GM12878 (cell line): Measurements from ENCODE around the gene ADPRS. TPM values are rescaled to one million over a fixed set of nuclear protein-coding genes. Genes with fewer than 3 reads are reported as not detected.
A peak's percentile ranks its signal among the peaks of the same experiment; 100 is the strongest.

Experiments
- E2F8 ChIP-seq: fragments of 450-650 bp; IDR thresholded peaks from 2 replicates; pipeline ENCODE4 v1.6.1; 2018; ENCODE audit warnings: mild to moderate bottlenecking, low read depth, moderate library complexity; ENCODE audit not compliant: partially characterized antibody
- HDAC2 ChIP-seq: fragments of 200-600 bp; sonication (generic); IDR thresholded peaks from 2 replicates; pipeline ENCODE4 v1.6.1; 2017
- IKZF2 ChIP-seq, 2 experiments: fragments of 450-650 bp; IDR thresholded peaks; 2 replicates each; pipeline ENCODE4 v1.6.1; 2017; ENCODE audit warnings: mild to moderate bottlenecking in 2 of 2, moderate library complexity in 2 of 2
- MEF2B ChIP-seq: fragments of 450-650 bp; IDR thresholded peaks from 2 replicates; pipeline ENCODE4 v1.6.1; 2018; ENCODE audit warnings: mild to moderate bottlenecking, moderate library complexity; ENCODE audit not compliant: partially characterized antibody, poor library complexity, severe bottlenecking
- PAX8 ChIP-seq: fragments of 450-650 bp; IDR thresholded peaks from 2 replicates; pipeline ENCODE4 v1.6.1; 2017; ENCODE audit warnings: mild to moderate bottlenecking, moderate library complexity
- POLR2A ChIP-seq: IDR thresholded peaks from 2 replicates; pipeline ENCODE4 v1.6.1; 2011; ENCODE audit warnings: low read depth, mild to moderate bottlenecking, low read length
- WRNIP1 ChIP-seq: IDR thresholded peaks from 2 replicates; pipeline ENCODE4 v1.6.1; 2011; ENCODE audit warnings: low read depth, low read length, improper control_type of control experiment, borderline replicate concordance
- YY1 ChIP-seq: IDR thresholded peaks from 2 replicates; pipeline ENCODE4 v1.6.1; 2011; ENCODE audit warnings: low read depth, mild to moderate bottlenecking, low read length
- ZNF24 ChIP-seq: fragments of 450-650 bp; IDR thresholded peaks from 2 replicates; pipeline ENCODE4 v1.6.1; 2017; ENCODE audit warnings: antibody characterized with exemption, mild to moderate bottlenecking
- polyA plus RNA-seq, 11 experiments: library from polyadenylated mRNA; depleted of rRNA in 4 of 11; unstranded in 6 of 11; stranded (reverse) in 5 of 11; fragments of >200 nt; fragmentation: Nextera tagmentation in 4 of 11; fragmentation: Illumina TruSeq in 1 of 11; extraction: Ambion mirVana in 4 of 11; extraction: Trizol in 1 of 11; gene quantifications; 1 replicate in 1 of 11; 2 replicates in 10 of 11; pipeline versions ENCODE4 v1.2.1 to v1.2.3, GENCODE V29; 2011 to 2016; ENCODE audit warnings: inconsistent platforms in 2 of 11, missing spikeins in 2 of 11, low read depth in 1 of 11
- total RNA-seq, 4 experiments: library from RNA; depleted of rRNA in 3 of 4; stranded (reverse); fragments of >200 nt in 3 of 4; fragmentation: Illumina TruSeq in 1 of 4; extraction: Trizol in 1 of 4; gene quantifications; 2 replicates each; pipeline versions ENCODE4 v1.2.1 to v1.2.3, GENCODE V29; 2013 to 2021
- TF ChIP-seq, protein P1 (sequence below): IDR thresholded peaks from 2 replicates; pipeline ENCODE4 v1.6.1; 2011; ENCODE audit warnings: borderline replicate concordance, low read depth, mild to moderate bottlenecking, moderate library complexity, low read length; ENCODE audit not compliant: insufficient read depth, poor library complexity, severe bottlenecking
- TF ChIP-seq, protein P2 (sequence below): fragments of 450-650 bp; IDR thresholded peaks from 2 replicates; pipeline ENCODE4 v1.6.1; 2014; ENCODE audit warnings: mild to moderate bottlenecking
- TF ChIP-seq, protein P3 (sequence below): IDR thresholded peaks from 2 replicates; pipeline ENCODE4 v1.6.1; 2012; ENCODE audit warnings: improper control_type of control experiment, low read depth, low read length; ENCODE audit not compliant: insufficient replicate concordance
- TF ChIP-seq, protein P4 (sequence below): fragments of 450-650 bp; IDR thresholded peaks from 2 replicates; pipeline ENCODE4 v1.6.1; 2018; ENCODE audit warnings: borderline replicate concordance, mild to moderate bottlenecking; ENCODE audit not compliant: partially characterized antibody

ADPRS gene
- total and polyA plus RNA-seq, 10 of the 15 experiments (the other 5 are each of a cell fraction or from before 2014, with no cell fraction given) = 7.6 to 57.6 (median 39.1) TPM

GRCh38 chr1:36088577-36089392 lies at the start of gene ADPRS (continued):
- TF ChIP-seq, protein P1, sequence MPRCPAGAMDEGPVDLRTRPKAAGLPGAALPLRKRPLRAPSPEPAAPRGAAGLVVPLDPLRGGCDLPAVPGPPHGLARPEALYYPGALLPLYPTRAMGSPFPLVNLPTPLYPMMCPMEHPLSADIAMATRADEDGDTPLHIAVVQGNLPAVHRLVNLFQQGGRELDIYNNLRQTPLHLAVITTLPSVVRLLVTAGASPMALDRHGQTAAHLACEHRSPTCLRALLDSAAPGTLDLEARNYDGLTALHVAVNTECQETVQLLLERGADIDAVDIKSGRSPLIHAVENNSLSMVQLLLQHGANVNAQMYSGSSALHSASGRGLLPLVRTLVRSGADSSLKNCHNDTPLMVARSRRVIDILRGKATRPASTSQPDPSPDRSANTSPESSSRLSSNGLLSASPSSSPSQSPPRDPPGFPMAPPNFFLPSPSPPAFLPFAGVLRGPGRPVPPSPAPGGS = no peak
- TF ChIP-seq WRNIP1 (no peak), HDAC2 (0 out of 2 replicates have a peak, but pooled peaks have one; percentile 86), YY1 (peak; percentile 98), IKZF2 (IDR thresholded peaks at IDR 0.05) (peak in 1 of 2 experiments; percentile 46; a peak in 1 of 4 replicates), E2F8 (no peak), ZNF24 (peak; percentile 81), MEF2B (peak; percentile 78), POLR2A (peak; percentile 99), PAX8 (no peak)
- TF ChIP-seq, protein P2, sequence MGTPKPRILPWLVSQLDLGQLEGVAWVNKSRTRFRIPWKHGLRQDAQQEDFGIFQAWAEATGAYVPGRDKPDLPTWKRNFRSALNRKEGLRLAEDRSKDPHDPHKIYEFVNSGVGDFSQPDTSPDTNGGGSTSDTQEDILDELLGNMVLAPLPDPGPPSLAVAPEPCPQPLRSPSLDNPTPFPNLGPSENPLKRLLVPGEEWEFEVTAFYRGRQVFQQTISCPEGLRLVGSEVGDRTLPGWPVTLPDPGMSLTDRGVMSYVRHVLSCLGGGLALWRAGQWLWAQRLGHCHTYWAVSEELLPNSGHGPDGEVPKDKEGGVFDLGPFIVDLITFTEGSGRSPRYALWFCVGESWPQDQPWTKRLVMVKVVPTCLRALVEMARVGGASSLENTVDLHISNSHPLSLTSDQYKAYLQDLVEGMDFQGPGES = no peak
- TF ChIP-seq, protein P3, sequence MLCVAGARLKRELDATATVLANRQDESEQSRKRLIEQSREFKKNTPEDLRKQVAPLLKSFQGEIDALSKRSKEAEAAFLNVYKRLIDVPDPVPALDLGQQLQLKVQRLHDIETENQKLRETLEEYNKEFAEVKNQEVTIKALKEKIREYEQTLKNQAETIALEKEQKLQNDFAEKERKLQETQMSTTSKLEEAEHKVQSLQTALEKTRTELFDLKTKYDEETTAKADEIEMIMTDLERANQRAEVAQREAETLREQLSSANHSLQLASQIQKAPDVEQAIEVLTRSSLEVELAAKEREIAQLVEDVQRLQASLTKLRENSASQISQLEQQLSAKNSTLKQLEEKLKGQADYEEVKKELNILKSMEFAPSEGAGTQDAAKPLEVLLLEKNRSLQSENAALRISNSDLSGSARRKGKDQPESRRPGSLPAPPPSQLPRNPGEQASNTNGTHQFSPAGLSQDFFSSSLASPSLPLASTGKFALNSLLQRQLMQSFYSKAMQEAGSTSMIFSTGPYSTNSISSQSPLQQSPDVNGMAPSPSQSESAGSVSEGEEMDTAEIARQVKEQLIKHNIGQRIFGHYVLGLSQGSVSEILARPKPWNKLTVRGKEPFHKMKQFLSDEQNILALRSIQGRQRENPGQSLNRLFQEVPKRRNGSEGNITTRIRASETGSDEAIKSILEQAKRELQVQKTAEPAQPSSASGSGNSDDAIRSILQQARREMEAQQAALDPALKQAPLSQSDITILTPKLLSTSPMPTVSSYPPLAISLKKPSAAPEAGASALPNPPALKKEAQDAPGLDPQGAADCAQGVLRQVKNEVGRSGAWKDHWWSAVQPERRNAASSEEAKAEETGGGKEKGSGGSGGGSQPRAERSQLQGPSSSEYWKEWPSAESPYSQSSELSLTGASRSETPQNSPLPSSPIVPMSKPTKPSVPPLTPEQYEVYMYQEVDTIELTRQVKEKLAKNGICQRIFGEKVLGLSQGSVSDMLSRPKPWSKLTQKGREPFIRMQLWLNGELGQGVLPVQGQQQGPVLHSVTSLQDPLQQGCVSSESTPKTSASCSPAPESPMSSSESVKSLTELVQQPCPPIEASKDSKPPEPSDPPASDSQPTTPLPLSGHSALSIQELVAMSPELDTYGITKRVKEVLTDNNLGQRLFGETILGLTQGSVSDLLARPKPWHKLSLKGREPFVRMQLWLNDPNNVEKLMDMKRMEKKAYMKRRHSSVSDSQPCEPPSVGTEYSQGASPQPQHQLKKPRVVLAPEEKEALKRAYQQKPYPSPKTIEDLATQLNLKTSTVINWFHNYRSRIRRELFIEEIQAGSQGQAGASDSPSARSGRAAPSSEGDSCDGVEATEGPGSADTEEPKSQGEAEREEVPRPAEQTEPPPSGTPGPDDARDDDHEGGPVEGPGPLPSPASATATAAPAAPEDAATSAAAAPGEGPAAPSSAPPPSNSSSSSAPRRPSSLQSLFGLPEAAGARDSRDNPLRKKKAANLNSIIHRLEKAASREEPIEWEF = no peak
- TF ChIP-seq, protein P4, sequence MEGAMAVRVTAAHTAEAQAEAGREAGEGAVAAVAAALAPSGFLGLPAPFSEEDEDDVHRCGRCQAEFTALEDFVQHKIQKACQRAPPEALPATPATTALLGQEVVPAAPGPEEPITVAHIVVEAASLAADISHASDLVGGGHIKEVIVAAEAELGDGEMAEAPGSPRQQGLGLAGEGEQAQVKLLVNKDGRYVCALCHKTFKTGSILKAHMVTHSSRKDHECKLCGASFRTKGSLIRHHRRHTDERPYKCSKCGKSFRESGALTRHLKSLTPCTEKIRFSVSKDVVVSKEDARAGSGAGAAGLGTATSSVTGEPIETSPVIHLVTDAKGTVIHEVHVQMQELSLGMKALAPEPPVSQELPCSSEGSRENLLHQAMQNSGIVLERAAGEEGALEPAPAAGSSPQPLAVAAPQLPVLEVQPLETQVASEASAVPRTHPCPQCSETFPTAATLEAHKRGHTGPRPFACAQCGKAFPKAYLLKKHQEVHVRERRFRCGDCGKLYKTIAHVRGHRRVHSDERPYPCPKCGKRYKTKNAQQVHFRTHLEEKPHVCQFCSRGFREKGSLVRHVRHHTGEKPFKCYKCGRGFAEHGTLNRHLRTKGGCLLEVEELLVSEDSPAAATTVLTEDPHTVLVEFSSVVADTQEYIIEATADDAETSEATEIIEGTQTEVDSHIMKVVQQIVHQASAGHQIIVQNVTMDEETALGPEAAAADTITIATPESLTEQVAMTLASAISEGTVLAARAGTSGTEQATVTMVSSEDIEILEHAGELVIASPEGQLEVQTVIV = peak; percentile 43
